C4-2B (cell line): ENCODE data around the gene CETP.

Experiments used
- CTCF ChIP-seq: fragments of 450-650 bp; conservative IDR thresholded peaks from 2 replicates; pipeline ENCODE4 v1.5.1; 2017; ENCODE audit warnings: mild to moderate bottlenecking
- ZFX ChIP-seq: fragments of 450-650 bp; IDR thresholded peaks from 2 replicates; pipeline ENCODE4 v1.6.1; 2017

- no peak for TF ChIP-seq CTCF
- no peak for TF ChIP-seq ZFX
These were observed 6.0 kb downstream of the CETP start for GRCh38 chr16:56967733-56968132.
